B cell (primary cell): ENCODE measurements around the gene CES3. TPM values are rescaled to one million over a fixed set of nuclear protein-coding genes. Genes with fewer than 3 reads are reported as not detected.

Experiments used
- ATAC-seq: fragments of 200-7000 bp; cut with Tn5 transposase; one replicate; pipeline ENCODE4 v1.10.0; 2021; ENCODE audit warnings: low read depth, mild to moderate bottlenecking, moderate number of reproducible peaks, moderate library complexity
- CTCF ChIA-PET: fragments of 350-600 bp; sonication (Branson Sonifier 250); formaldehyde crosslinking; loops from one replicate; lab custom pipeline; 2021; ENCODE audit warnings: antibody characterized with exemption, inconsistent platforms; lab: Charles Lee
- POLR2A ChIA-PET: fragments of 350-600 bp; sonication (Branson Sonifier 250); formaldehyde crosslinking; loops from one replicate; lab custom pipeline; 2021; ENCODE audit warnings: antibody characterized with exemption; lab: Charles Lee
- DNase-seq: peaks from one replicate; pipeline ENCODE4 v3.0.0; 2013
- H2AFZ ChIP-seq: 2 replicates; pipeline ENCODE4 v1.6.1; 2012; ENCODE audit warnings: mild to moderate bottlenecking, low read depth, low read length; ENCODE audit not compliant: insufficient read depth, poor library complexity, severe bottlenecking
- H3K27ac ChIP-seq, 2 donors: 1 replicate in 1 of 2; 2 replicates in 1 of 2; pipeline ENCODE4 v1.5.1; 2012 to 2013; ENCODE audit warnings: low read length in 2 of 2, mild to moderate bottlenecking in 2 of 2, moderate library complexity in 1 of 2
- H3K27me3 ChIP-seq, 4 experiments: fragments of 200-600 bp in 1 of 4; sonication (generic) in 1 of 4; replicated peaks in 1 of 4; 1 replicate in 2 of 4; 2 replicates in 2 of 4; pipeline versions ENCODE4 v1.6.1 to v1.7.0; 2013 to 2016; ENCODE audit warnings: low read length in 3 of 4, mild to moderate bottlenecking in 2 of 4, mixed read lengths in 1 of 4, moderate library complexity in 1 of 4; ENCODE audit not compliant: insufficient read depth in 4 of 4, control insufficient read depth in 3 of 4; ENCODE audit errors: control extremely low read depth in 1 of 4
- H3K36me3 ChIP-seq, 2 experiments: replicated peaks in 1 of 2; 1 replicate in 1 of 2; 2 replicates in 1 of 2; pipeline versions ENCODE4 v1.6.1 to v1.7.1; 2013; ENCODE audit warnings: low read length in 1 of 2; ENCODE audit not compliant: insufficient read depth in 2 of 2, control insufficient read depth in 1 of 2; ENCODE audit errors: control extremely low read depth in 1 of 2, extremely low read depth in 1 of 2
- H3K4me1 ChIP-seq, 2 donors: fragments of 200-600 bp in 1 of 2; sonication (generic) in 1 of 2; 1 replicate in 1 of 2; 2 replicates in 1 of 2; pipeline versions ENCODE4 v1.5.1 to v1.6.1; 2013 to 2017; ENCODE audit warnings: low read length in 2 of 2; ENCODE audit not compliant: control insufficient read depth in 2 of 2, insufficient read depth in 2 of 2
- H3K4me2 ChIP-seq: replicated peaks from 2 replicates; pipeline ENCODE3; 2012; ENCODE audit warnings: mild to moderate bottlenecking, low read depth, low read length; ENCODE audit not compliant: poor library complexity, severe bottlenecking
- H3K4me3 ChIP-seq, 5 experiments: fragments of 200-600 bp in 1 of 5; sonication (generic) in 1 of 5; 1 replicate in 3 of 5; 2 replicates in 2 of 5; pipeline versions ENCODE4 v1.5.1 to v1.7.0; 2011 to 2016; ENCODE audit warnings: low read length in 4 of 5, mild to moderate bottlenecking in 4 of 5, low read depth in 2 of 5, control low read depth in 1 of 5, moderate library complexity in 1 of 5; ENCODE audit not compliant: insufficient read depth in 1 of 5; ENCODE audit errors: control extremely low read depth in 1 of 5, extremely low read depth in 1 of 5
- H3K79me2 ChIP-seq: fragments of 200-600 bp; sonication (generic); one replicate; pipeline ENCODE4 v1.6.0; 2016; ENCODE audit warnings: low read length; ENCODE audit not compliant: control insufficient read depth, insufficient read depth
- H3K9ac ChIP-seq: fragments of 200-600 bp; sonication (generic); 2 replicates; pipeline ENCODE4 v1.6.1; 2017; ENCODE audit warnings: mild to moderate bottlenecking, low read length, moderate library complexity
- H3K9me3 ChIP-seq, 3 donors: one replicate each; pipeline versions ENCODE4 v1.6.1 to v1.7.1; 2013; ENCODE audit warnings: low read length in 2 of 3; ENCODE audit not compliant: control insufficient read depth in 2 of 3, insufficient read depth in 1 of 3; ENCODE audit errors: control extremely low read depth in 1 of 3
- H4K20me1 ChIP-seq: 2 replicates; pipeline ENCODE4 v1.6.0; 2012; ENCODE audit warnings: mild to moderate bottlenecking, low read length; ENCODE audit not compliant: insufficient read depth, control insufficient read depth, poor library complexity, severe bottlenecking
- H3K27ac Mint-ChIP-seq: one replicate; pipeline ENCODE4 v1.8.0; 2021; ENCODE audit warnings: mixed read lengths
- H3K27me3 Mint-ChIP-seq: one replicate; pipeline ENCODE4 v1.8.0; 2021; ENCODE audit warnings: mixed read lengths
- H3K4me1 Mint-ChIP-seq: one replicate; pipeline ENCODE4 v1.8.0; 2021; ENCODE audit warnings: mixed read lengths
- H3K4me3 Mint-ChIP-seq: one replicate; pipeline ENCODE4 v1.8.0; 2021; ENCODE audit warnings: mixed read lengths
- H3K9me3 Mint-ChIP-seq: one replicate; pipeline ENCODE4 v1.8.0; 2022; ENCODE audit warnings: mixed read lengths; ENCODE audit not compliant: insufficient read depth
- EZH2 ChIP-seq: IDR thresholded peaks from 2 replicates; pipeline ENCODE4 v1.6.1; 2012; ENCODE audit warnings: borderline replicate concordance, low read depth, mild to moderate bottlenecking, moderate library complexity, low read length; ENCODE audit not compliant: insufficient read depth, poor library complexity, severe bottlenecking
- WGBS: methylation state at CpG from one replicate; pipeline ENCODE4 v1.1.5; 2013; ENCODE audit warnings: missing lambda C conversion rate; ENCODE audit not compliant: insufficient coverage; 5-methylcytosine and 5-hydroxymethylcytosine counted together
- intact Hi-C: fragments of 100-400 bp; cut with micrococcal nuclease; formaldehyde crosslinking; loops from one replicate; pipeline ENCODE4 v1.10.0; 2022
- polyA plus RNA-seq: library from polyadenylated mRNA; depleted of rRNA; stranded (reverse); fragments of >200 nt; gene quantifications from 2 replicates; pipeline ENCODE4 v1.2.3, GENCODE V29; 2012
- total RNA-seq, 2 donors: library from RNA; stranded (reverse); fragments of 120-200 nt in 1 of 2; gene quantifications; 1 replicate in 1 of 2; 2 replicates in 1 of 2; pipeline versions ENCODE4 v1.2.3 to v1.2.4, GENCODE V29; 2013 to 2022
- TF ChIP-seq, protein P1 (sequence below): fragments of 200-600 bp; IDR thresholded peaks from one replicate; pipeline ENCODE4 v1.8.0; 2022; ENCODE audit warnings: antibody characterized with exemption, mild to moderate bottlenecking

CES3 gene
- total and polyA plus RNA-seq, 2 donors (not counting 1 experiment from before 2014, with no cell fraction given), result 0.25 to 0.42 TPM

DNA sequence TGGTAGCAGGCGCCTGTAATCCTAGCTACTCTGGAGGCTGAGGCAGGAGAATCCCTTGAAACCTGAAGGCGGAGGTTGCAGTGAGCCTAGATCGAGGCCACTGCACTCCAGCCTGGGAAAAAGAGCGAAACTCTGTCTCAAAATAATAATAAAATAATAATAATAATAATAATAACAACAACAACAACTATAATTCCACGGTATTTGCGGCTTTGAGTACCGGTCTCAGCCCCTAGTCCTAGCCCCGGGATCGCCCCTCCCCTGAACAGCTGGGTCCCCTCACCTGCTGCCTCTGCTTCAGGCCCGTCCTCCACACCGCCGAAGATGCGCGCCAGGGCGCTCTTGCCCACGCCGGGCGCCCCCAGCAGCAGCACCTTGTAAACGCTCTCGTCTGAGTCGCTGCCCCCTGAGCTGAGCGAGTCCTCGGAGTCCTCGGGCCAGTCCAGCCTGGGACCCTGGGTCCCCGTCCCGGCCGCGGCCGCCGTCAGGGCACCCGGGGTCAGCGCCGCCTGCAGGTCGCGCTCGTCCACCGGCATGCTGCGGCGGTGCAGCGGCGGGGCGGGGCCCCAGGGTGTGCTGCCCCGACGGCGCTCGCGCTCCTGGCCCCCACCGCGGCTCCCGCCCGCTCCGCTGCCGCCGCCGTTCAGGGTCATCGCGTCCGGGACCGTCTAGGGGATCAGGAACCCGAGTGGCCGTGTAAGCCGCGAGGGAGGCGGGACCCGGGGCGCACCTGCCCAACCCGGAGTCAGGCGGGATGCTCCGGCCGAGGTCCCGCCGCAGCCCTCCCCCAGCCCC is 36.3 kb upstream of the CES3 start:
- peak overlapping the region; percentile 59 for H3K9ac ChIP-seq
- H3K9me3 ChIP-seq, result peaks cover 0 to 8% (median 0%) of the 10 kb centered on the region in 3 donors
- peak overlapping the region in 4 of 5 experiments; percentile 21 to 47 (median 44) for H3K4me3 ChIP-seq
- ATAC-seq, result peak; percentile 68
- no peaks in the 10 kb centered on the region for H3K79me2 ChIP-seq
- peaks cover 32% of the 10 kb centered on the region for H3K27me3 Mint-ChIP-seq
- H3K27me3 ChIP-seq, result peaks cover 0 to 46% (median 14%) of the 10 kb centered on the region in 4 experiments
- no peak for TF ChIP-seq EZH2
- TF ChIP-seq, protein P1, sequence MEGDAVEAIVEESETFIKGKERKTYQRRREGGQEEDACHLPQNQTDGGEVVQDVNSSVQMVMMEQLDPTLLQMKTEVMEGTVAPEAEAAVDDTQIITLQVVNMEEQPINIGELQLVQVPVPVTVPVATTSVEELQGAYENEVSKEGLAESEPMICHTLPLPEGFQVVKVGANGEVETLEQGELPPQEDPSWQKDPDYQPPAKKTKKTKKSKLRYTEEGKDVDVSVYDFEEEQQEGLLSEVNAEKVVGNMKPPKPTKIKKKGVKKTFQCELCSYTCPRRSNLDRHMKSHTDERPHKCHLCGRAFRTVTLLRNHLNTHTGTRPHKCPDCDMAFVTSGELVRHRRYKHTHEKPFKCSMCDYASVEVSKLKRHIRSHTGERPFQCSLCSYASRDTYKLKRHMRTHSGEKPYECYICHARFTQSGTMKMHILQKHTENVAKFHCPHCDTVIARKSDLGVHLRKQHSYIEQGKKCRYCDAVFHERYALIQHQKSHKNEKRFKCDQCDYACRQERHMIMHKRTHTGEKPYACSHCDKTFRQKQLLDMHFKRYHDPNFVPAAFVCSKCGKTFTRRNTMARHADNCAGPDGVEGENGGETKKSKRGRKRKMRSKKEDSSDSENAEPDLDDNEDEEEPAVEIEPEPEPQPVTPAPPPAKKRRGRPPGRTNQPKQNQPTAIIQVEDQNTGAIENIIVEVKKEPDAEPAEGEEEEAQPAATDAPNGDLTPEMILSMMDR, result peak; percentile 51
- POLR2A ChIA-PET, result interaction anchor here (0.6 kb wide), 1 partner anchor 320 kb away, joined by 3 read pairs; no protein-coding TSS in a partner anchor
- intact Hi-C loops, result no loop called here
- peaks cover 11 to 12% of the 10 kb centered on the region in 2 donors for H3K4me1 ChIP-seq
- CTCF ChIA-PET, result no interaction called here
- H3K27ac ChIP-seq, result no peak overlapping the region
- no peaks in the 10 kb centered on the region for H4K20me1 ChIP-seq
- H3K4me1 Mint-ChIP-seq, result peaks cover 12% of the 10 kb centered on the region
- no peak overlapping the region for H3K27ac Mint-ChIP-seq
- WGBS, result 8% methylated on average over 69 of the region's 72 CpGs
- H3K9me3 Mint-ChIP-seq, result no peaks in the 10 kb centered on the region
- peak overlapping the region; percentile 81 for H3K4me3 Mint-ChIP-seq
- peak; percentile 64 for DNase-seq
- H3K4me2 ChIP-seq, result peak overlapping the region; percentile 88
- peaks cover 0 to 2% of the 10 kb centered on the region in 2 experiments for H3K36me3 ChIP-seq
- peak overlapping the region; percentile 66 for H2AFZ ChIP-seq

DNA sequence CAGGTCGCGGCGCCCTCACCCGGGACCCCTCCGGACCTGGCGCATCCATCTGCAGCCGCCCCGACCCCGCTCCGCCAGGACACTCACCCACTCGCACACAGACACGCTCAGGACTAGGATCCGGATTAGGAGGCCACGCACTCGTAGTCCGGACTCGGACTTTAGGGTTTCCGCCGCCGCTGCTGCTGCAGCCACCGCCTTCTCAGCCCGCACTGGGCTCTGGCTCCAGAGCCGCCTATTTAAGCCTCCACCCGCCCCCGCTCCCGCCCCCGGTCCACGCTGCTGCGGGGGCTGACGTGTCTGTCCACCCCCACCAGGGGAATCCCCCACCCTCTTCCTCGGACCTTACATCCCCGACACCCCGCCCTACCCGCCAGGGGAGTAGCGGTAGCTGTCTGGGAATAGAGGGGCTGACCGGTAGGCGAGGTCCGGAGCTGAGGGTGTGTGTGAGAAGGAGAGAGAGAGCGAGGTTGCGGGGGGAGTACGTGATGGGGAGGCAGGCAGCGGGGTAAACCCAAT is 35.7 kb upstream of the CES3 start, which contains the start of gene RRAD:
Gene RRAD (minus strand): TSS at position 214 of the 519 bp plus-strand sequence. CDS start 356 bp downstream, outside the sequence.
- 7% methylated on average over 24 of the region's 42 CpGs for WGBS
- Mint-ChIP-seq H3K27me3 (peaks cover 32% of the 10 kb centered on the region), H3K9me3 (no peaks in the 10 kb centered on the region), H3K4me3 (peak within 1 kb of the TSS; percentile 81), H3K4me1 (peaks cover 12% of the 10 kb centered on the region), H3K27ac (no peak within 1 kb of the TSS)
- POLR2A ChIA-PET, result no interaction called here
- H3K4me1 ChIP-seq, result peaks cover 11 to 12% of the 10 kb centered on the region in 2 donors
- no peaks in the 10 kb centered on the region for H4K20me1 ChIP-seq
- peaks cover 0 to 8% (median 0%) of the 10 kb centered on the region in 3 donors for H3K9me3 ChIP-seq
- H3K79me2 ChIP-seq, result no peaks in the 10 kb centered on the region
- H3K27ac ChIP-seq, result no peak within 1 kb of the TSS
- peak within 1 kb of the TSS in 4 of 5 experiments; percentile 21 to 47 (median 44) for H3K4me3 ChIP-seq
- peak; percentile 9 for ATAC-seq
- peak within 1 kb of the TSS; percentile 88 for H3K4me2 ChIP-seq
- peak; percentile 41 for DNase-seq
- TF ChIP-seq, protein P1, result no peak
- peak; percentile 83 for TF ChIP-seq EZH2
- peak within 1 kb of the TSS; percentile 66 for H2AFZ ChIP-seq
- peaks cover 0 to 41% (median 14%) of the 10 kb centered on the region in 4 experiments for H3K27me3 ChIP-seq
- CTCF ChIA-PET, result no interaction called here
- peaks cover 0 to 2% of the 10 kb centered on the region in 2 experiments for H3K36me3 ChIP-seq
- intact Hi-C loops, result no loop called here
- H3K9ac ChIP-seq, result peak within 1 kb of the TSS; percentile 59
